Neural progenitor cell (in vitro differentiated cells): ENCODE measurements around the gene TMEM9B. TPM values are rescaled to one million over a fixed set of nuclear protein-coding genes. Genes with fewer than 3 reads are reported as not detected.

Experiments
- DNase-seq: peaks from one replicate; pipeline ENCODE4 v3.0.0-alpha.2; 2016; ENCODE audit warnings: low spot score
- H2AFZ ChIP-seq: fragments of 200-600 bp; sonication (generic); replicated peaks from 2 replicates; pipeline ENCODE4 v1.6.1; 2016; ENCODE audit warnings: antibody characterized with exemption
- H3F3A ChIP-seq: fragments of 200-600 bp; sonication (generic); 2 replicates; pipeline ENCODE4 v1.6.1; 2016; ENCODE audit warnings: antibody characterized with exemption, low read depth
- H3K27ac ChIP-seq: fragments of 200-600 bp; sonication (generic); 2 replicates; pipeline ENCODE4 v1.5.1; 2016; ENCODE audit warnings: mild to moderate bottlenecking
- H3K27me3 ChIP-seq: fragments of 200-600 bp; sonication (generic); 2 replicates; pipeline ENCODE4 v1.6.1; 2016; ENCODE audit warnings: mild to moderate bottlenecking, moderate library complexity
- H3K36me3 ChIP-seq: fragments of 200-600 bp; sonication (generic); 2 replicates; pipeline ENCODE4 v1.5.1; 2016
- H3K4me1 ChIP-seq: fragments of 200-600 bp; sonication (generic); 2 replicates; pipeline ENCODE4 v1.6.1; 2016; ENCODE audit warnings: mixed run types
- H3K4me2 ChIP-seq: fragments of 200-600 bp; sonication (generic); 2 replicates; pipeline ENCODE4 v1.6.1; 2016
- H3K4me3 ChIP-seq: fragments of 200-600 bp; sonication (generic); 2 replicates; pipeline ENCODE4 v1.5.1; 2016
- H3K79me2 ChIP-seq: fragments of 200-600 bp; sonication (generic); 2 replicates; pipeline ENCODE4 v1.6.1; 2016; ENCODE audit warnings: low read depth
- H3K9ac ChIP-seq: fragments of 200-600 bp; sonication (generic); 2 replicates; pipeline ENCODE4 v1.6.1; 2016
- H3K9me3 ChIP-seq: fragments of 200-600 bp; sonication (generic); 2 replicates; pipeline ENCODE4 v1.5.1; 2016; ENCODE audit warnings: low read depth
- H4K20me1 ChIP-seq: fragments of 200-600 bp; sonication (generic); 2 replicates; pipeline ENCODE4 v1.6.1; 2016; ENCODE audit warnings: low read depth
- H3K27ac Mint-ChIP-seq: 3 replicates; pipeline ENCODE4 v1.8.0; 2021; ENCODE audit warnings: mixed read lengths
- H3K27me3 Mint-ChIP-seq: 2 replicates; pipeline ENCODE4 v1.8.0; 2022; ENCODE audit warnings: low read depth, mild to moderate bottlenecking, inconsistent platforms, moderate library complexity, mixed read lengths; ENCODE audit not compliant: insufficient read depth
- H3K36me3 Mint-ChIP-seq: 3 replicates; pipeline ENCODE4 v1.8.0; 2021; ENCODE audit warnings: mixed read lengths
- H3K4me1 Mint-ChIP-seq: 3 replicates; pipeline ENCODE4 v1.8.0; 2021; ENCODE audit warnings: mixed read lengths
- H3K4me3 Mint-ChIP-seq: 3 replicates; pipeline ENCODE4 v1.8.0; 2021; ENCODE audit warnings: mild to moderate bottlenecking, moderate library complexity, mixed read lengths
- H3K9me3 Mint-ChIP-seq: 3 replicates; pipeline ENCODE4 v1.8.0; 2020; ENCODE audit warnings: mixed read lengths
- CTCF ChIP-seq: fragments of 200-600 bp; sonication (generic); IDR thresholded peaks from 2 replicates; pipeline ENCODE4 v1.5.1; 2017; ENCODE audit warnings: antibody characterized with exemption, mild to moderate bottlenecking
- EZH2 ChIP-seq: fragments of 200-600 bp; sonication (generic); IDR thresholded peaks from 2 replicates; pipeline ENCODE4 v1.6.1; 2017; ENCODE audit warnings: antibody characterized with exemption, mild to moderate bottlenecking, moderate library complexity
- EZH2phosphoT487 ChIP-seq: fragments of 200-600 bp; sonication (generic); IDR thresholded peaks from 2 replicates; pipeline ENCODE4 v1.6.1; 2017; ENCODE audit warnings: antibody characterized with exemption
- total RNA-seq: library from RNA; depleted of rRNA; stranded (reverse); fragments of >200 nt; gene quantifications from 2 replicates; pipeline ENCODE4 v1.2.3, GENCODE V29; 2015; ENCODE audit warnings: low replicate concordance

Gene TMEM9B
- total RNA-seq, 1 donor from 2014 or later, result 17.6 TPM

- Histone ChIP-seq H2AFZ (peak overlapping the region; percentile 77), H3K4me1 (peaks cover 11% of the 10 kb centered on the region), H3K9ac (peak overlapping the region; percentile 34), H3K27me3 (no peaks in the 10 kb centered on the region), H3K4me2 (peak overlapping the region; percentile 96), H3K27ac (peak overlapping the region; percentile 66), H3F3A (peaks cover 32% of the 10 kb centered on the region), H3K9me3 (no peaks in the 10 kb centered on the region), H3K36me3 (no peaks in the 10 kb centered on the region), H3K79me2 (peaks cover 29% of the 10 kb centered on the region), H3K4me3 (peak overlapping the region; percentile 81), H4K20me1 (no peaks in the 10 kb centered on the region)
- no peaks in the 10 kb centered on the region for H3K27me3 Mint-ChIP-seq
- peak overlapping the region; percentile 77 for H3K27ac Mint-ChIP-seq
- H3K4me1 Mint-ChIP-seq, result peaks cover 28% of the 10 kb centered on the region
- peak; percentile 85 for DNase-seq
- no peak for TF ChIP-seq EZH2phosphoT487
- H3K9me3 Mint-ChIP-seq, result no peaks in the 10 kb centered on the region
- no peaks in the 10 kb centered on the region for H3K36me3 Mint-ChIP-seq
- H3K4me3 Mint-ChIP-seq, result peak overlapping the region; percentile 94
These were observed 496 bp downstream of the TMEM9B start for GRCh38 chr11:8963569-8964323.

DNA sequence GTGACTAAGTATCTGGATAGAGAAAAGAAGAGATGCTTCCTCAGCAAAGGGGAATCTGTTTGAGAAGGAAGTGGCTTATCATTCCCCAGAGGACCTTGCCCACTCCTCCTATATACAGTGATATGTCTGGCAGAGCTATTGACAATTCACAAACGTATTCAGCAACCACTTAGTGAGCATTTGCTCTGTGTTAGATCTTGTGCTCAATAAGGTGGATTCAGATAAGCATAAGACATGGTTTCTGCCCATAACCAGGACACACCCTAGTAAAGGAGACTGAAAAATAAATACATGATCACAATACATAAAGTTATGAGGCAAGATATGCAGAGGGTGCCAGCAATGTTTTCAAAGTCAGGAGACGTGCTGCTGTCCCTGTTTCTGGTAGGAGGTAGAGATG lies 1.4 kb downstream of the TMEM9B start:
- Mint-ChIP-seq H3K4me3 (peak overlapping the region; percentile 94), H3K9me3 (no peaks in the 10 kb centered on the region), H3K27ac (no peak overlapping the region), H3K36me3 (no peaks in the 10 kb centered on the region), H3K27me3 (no peaks in the 10 kb centered on the region), H3K4me1 (peaks cover 28% of the 10 kb centered on the region)
- TF ChIP-seq CTCF (no peak), EZH2 (no peak), EZH2phosphoT487 (no peak)
- no peaks in the 10 kb centered on the region for H3K36me3 ChIP-seq
- H3K79me2 ChIP-seq, result peaks cover 35% of the 10 kb centered on the region
- peaks cover 32% of the 10 kb centered on the region for H3F3A ChIP-seq
- no peak overlapping the region for H2AFZ ChIP-seq
- DNase-seq, result no peak
- H3K4me3 ChIP-seq, result no peak overlapping the region
- H3K27ac ChIP-seq, result no peak overlapping the region
- no peaks in the 10 kb centered on the region for H3K27me3 ChIP-seq
- H3K9ac ChIP-seq, result no peak overlapping the region
- peaks cover 11% of the 10 kb centered on the region for H3K4me1 ChIP-seq
- H4K20me1 ChIP-seq, result no peaks in the 10 kb centered on the region
- H3K4me2 ChIP-seq, result peak overlapping the region; percentile 96
- no peaks in the 10 kb centered on the region for H3K9me3 ChIP-seq

DNA sequence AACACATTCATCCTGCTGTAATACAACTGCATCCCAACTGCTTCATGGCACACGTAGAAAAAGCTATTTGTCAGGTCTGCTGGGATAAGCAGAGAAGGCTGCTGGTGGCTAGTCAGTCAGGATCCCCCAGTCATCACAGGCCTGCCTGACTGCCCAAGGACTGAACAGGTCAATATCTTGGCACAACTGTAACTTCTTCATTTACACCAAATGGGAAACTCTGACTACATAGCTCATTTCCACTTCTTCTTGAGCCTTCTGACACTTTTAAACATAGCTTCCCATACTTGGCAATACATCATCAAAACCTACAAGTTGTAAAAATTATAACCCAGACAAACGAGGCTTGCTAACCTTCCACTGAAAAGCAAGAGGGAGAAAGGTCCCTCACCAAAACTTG lies 2.8 kb downstream of the TMEM9B start:
- no peaks in the 10 kb centered on the region for H3K27me3 ChIP-seq
- no peak overlapping the region for H3K9ac ChIP-seq
- H3K9me3 ChIP-seq, result no peaks in the 10 kb centered on the region
- H3K27ac ChIP-seq, result no peak overlapping the region
- no peak for DNase-seq
- no peaks in the 10 kb centered on the region for H3K36me3 Mint-ChIP-seq
- no peaks in the 10 kb centered on the region for H3K27me3 Mint-ChIP-seq
- peaks cover 28% of the 10 kb centered on the region for H3K4me1 Mint-ChIP-seq
- H3K4me1 ChIP-seq, result peaks cover 11% of the 10 kb centered on the region
- no peaks in the 10 kb centered on the region for H3K9me3 Mint-ChIP-seq
- H3K79me2 ChIP-seq, result peaks cover 35% of the 10 kb centered on the region
- no peak overlapping the region for H3K4me3 ChIP-seq
- H3F3A ChIP-seq, result peaks cover 32% of the 10 kb centered on the region
- H3K27ac Mint-ChIP-seq, result no peak overlapping the region
- no peaks in the 10 kb centered on the region for H3K36me3 ChIP-seq
- no peak overlapping the region for H3K4me3 Mint-ChIP-seq
- H4K20me1 ChIP-seq, result no peaks in the 10 kb centered on the region
- TF ChIP-seq EZH2phosphoT487 (no peak), CTCF (no peak), EZH2 (no peak)
- H3K4me2 ChIP-seq, result no peak overlapping the region
- H2AFZ ChIP-seq, result no peak overlapping the region

- no peak overlapping the region for H3K4me2 ChIP-seq
These were observed 4.6 kb downstream of the TMEM9B start for GRCh38 chr11:8959546-8960166.

More at GRCh38 chr11:8959546-8960166, 4.6 kb downstream of the TMEM9B start:
- no peak overlapping the region for H3K27ac ChIP-seq
- TF ChIP-seq EZH2phosphoT487, result no peak
- peak; percentile 77 for TF ChIP-seq CTCF
- TF ChIP-seq EZH2, result no peak
- no peaks in the 10 kb centered on the region for H4K20me1 ChIP-seq
- peak; percentile 83 for DNase-seq
- Mint-ChIP-seq H3K9me3 (peaks cover 2% of the 10 kb centered on the region), H3K27ac (no peak overlapping the region), H3K36me3 (peaks cover 9% of the 10 kb centered on the region), H3K4me1 (peaks cover 19% of the 10 kb centered on the region), H3K4me3 (no peak overlapping the region), H3K27me3 (no peaks in the 10 kb centered on the region)
- no peaks in the 10 kb centered on the region for H3K9me3 ChIP-seq
- no peaks in the 10 kb centered on the region for H3K27me3 ChIP-seq
- peaks cover 7% of the 10 kb centered on the region for H3K4me1 ChIP-seq
- peaks cover 17% of the 10 kb centered on the region for H3F3A ChIP-seq
- H3K79me2 ChIP-seq, result peaks cover 35% of the 10 kb centered on the region
- no peak overlapping the region for H2AFZ ChIP-seq
- H3K36me3 ChIP-seq, result peaks cover 9% of the 10 kb centered on the region
- no peak overlapping the region for H3K4me3 ChIP-seq
- H3K9ac ChIP-seq, result no peak overlapping the region
